ENCODE results near the gene SYDE2.

The SYDE2 gene

GRCh38 chr1:85220756-85221201, 20.0 kb upstream of the SYDE2 start:
- no peaks in the 10 kb centered on the region for H3K9me2 ChIP-seq (replicated peaks; ENCODE audit: insufficient read depth, low read length)
- H3K9ac ChIP-seq (ENCODE audit: low read length), result no peak overlapping the region
- H3K79me2 ChIP-seq (ENCODE audit: low read length), result no peaks in the 10 kb centered on the region
- H3K4me2 ChIP-seq (ENCODE audit: low read depth, low read length), result no peak overlapping the region
- no peaks in the 10 kb centered on the region for H3F3A ChIP-seq (ENCODE audit: insufficient read depth, low read length)
- no peak overlapping the region for H3K27ac ChIP-seq (ENCODE audit: low read length)
- TF ChIP-seq EZH2 (optimal IDR thresholded peaks at IDR 0.05; ENCODE audit: low read depth, low read length) (no peak), EZH2phosphoT487 (IDR thresholded peaks at IDR 0.05; ENCODE audit: low read length) (no peak), CTCF (IDR thresholded peaks at IDR 0.05; ENCODE audit: low read length) (no peak)
- no peaks in the 10 kb centered on the region for H3K9me3 ChIP-seq (replicated peaks; ENCODE audit: insufficient read depth, low read length)
- H3K27me3 ChIP-seq (replicated peaks; ENCODE audit: insufficient read depth, low read length), result no peaks in the 10 kb centered on the region
- no peak for DNase-seq
- H3K4me3 ChIP-seq (ENCODE audit: low read length), result no peak overlapping the region
- no peaks in the 10 kb centered on the region for H3K4me1 ChIP-seq (ENCODE audit: low read length)
- H2AFZ ChIP-seq (ENCODE audit: low read length), result no peak overlapping the region
- no peaks in the 10 kb centered on the region for H4K20me1 ChIP-seq (ENCODE audit: insufficient read depth, low read length)
- no peaks in the 10 kb centered on the region for H3K36me3 ChIP-seq (replicated peaks; ENCODE audit: insufficient read depth, low read length)

GRCh38 chr1:85219853-85220610, 19.2 kb upstream of the SYDE2 start:
- no peak for DNase-seq
- H3K27me3 ChIP-seq (replicated peaks; ENCODE audit: insufficient read depth, low read length), result no peaks in the 10 kb centered on the region
- H4K20me1 ChIP-seq (ENCODE audit: insufficient read depth, low read length), result no peaks in the 10 kb centered on the region
- no peak overlapping the region for H3K4me3 ChIP-seq (ENCODE audit: low read length)
- H3K9ac ChIP-seq (ENCODE audit: low read length), result no peak overlapping the region
- no peaks in the 10 kb centered on the region for H3K36me3 ChIP-seq (replicated peaks; ENCODE audit: insufficient read depth, low read length)
- no peaks in the 10 kb centered on the region for H3K9me2 ChIP-seq (replicated peaks; ENCODE audit: insufficient read depth, low read length)
- no peak overlapping the region for H3K4me2 ChIP-seq (ENCODE audit: low read depth, low read length)
- no peaks in the 10 kb centered on the region for H3K9me3 ChIP-seq (replicated peaks; ENCODE audit: insufficient read depth, low read length)
- no peak overlapping the region for H2AFZ ChIP-seq (ENCODE audit: low read length)
- TF ChIP-seq CTCF (IDR thresholded peaks at IDR 0.05; ENCODE audit: low read length) (no peak), EZH2phosphoT487 (IDR thresholded peaks at IDR 0.05; ENCODE audit: low read length) (no peak), EZH2 (optimal IDR thresholded peaks at IDR 0.05; ENCODE audit: low read depth, low read length) (no peak)
- H3K27ac ChIP-seq (ENCODE audit: low read length), result no peak overlapping the region
- H3K79me2 ChIP-seq (ENCODE audit: low read length), result no peaks in the 10 kb centered on the region
- no peaks in the 10 kb centered on the region for H3F3A ChIP-seq (ENCODE audit: insufficient read depth, low read length)
- H3K4me1 ChIP-seq (ENCODE audit: low read length), result no peaks in the 10 kb centered on the region

GRCh38 chr1:85216697-85217096, 15.9 kb upstream of the SYDE2 start:
- H3K4me1 ChIP-seq (ENCODE audit: low read length), result no peaks in the 10 kb centered on the region
- H3K27ac ChIP-seq (ENCODE audit: low read length), result no peak overlapping the region
- DNase-seq, result no peak
- H4K20me1 ChIP-seq (ENCODE audit: insufficient read depth, low read length), result no peaks in the 10 kb centered on the region
- no peak overlapping the region for H2AFZ ChIP-seq (ENCODE audit: low read length)
- H3K36me3 ChIP-seq (replicated peaks; ENCODE audit: insufficient read depth, low read length), result no peaks in the 10 kb centered on the region
- TF ChIP-seq CTCF (IDR thresholded peaks at IDR 0.05; ENCODE audit: low read length), result no peak
- TF ChIP-seq EZH2 (optimal IDR thresholded peaks at IDR 0.05; ENCODE audit: low read depth, low read length), result no peak
- TF ChIP-seq EZH2phosphoT487 (IDR thresholded peaks at IDR 0.05; ENCODE audit: low read length), result no peak
- no peak overlapping the region for H3K9ac ChIP-seq (ENCODE audit: low read length)
- H3F3A ChIP-seq (ENCODE audit: insufficient read depth, low read length), result no peaks in the 10 kb centered on the region
- no peaks in the 10 kb centered on the region for H3K9me3 ChIP-seq (replicated peaks; ENCODE audit: insufficient read depth, low read length)
- no peak overlapping the region for H3K4me3 ChIP-seq (ENCODE audit: low read length)
- H3K9me2 ChIP-seq (replicated peaks; ENCODE audit: insufficient read depth, low read length), result no peaks in the 10 kb centered on the region
- H3K79me2 ChIP-seq (ENCODE audit: low read length), result no peaks in the 10 kb centered on the region
- H3K27me3 ChIP-seq (replicated peaks; ENCODE audit: insufficient read depth, low read length), result no peaks in the 10 kb centered on the region
- H3K4me2 ChIP-seq (ENCODE audit: low read depth, low read length), result no peak overlapping the region

Measured in MM.1S (cell line).